Peyer's patch (tissue), 4 donors: Measurements from ENCODE around the gene CD47. TPM values are rescaled to one million over a fixed set of nuclear protein-coding genes. Genes with fewer than 3 reads are reported as not detected.

Source experiments
- DNase-seq, 3 donors: peaks; one replicate each; pipeline ENCODE4 v3.0.0-alpha.2; 2017 to 2019
- H3K27ac ChIP-seq, 4 donors: fragments of 200-600 bp; sonication (generic); one replicate each; pipeline ENCODE4 v1.5.1; 2016 to 2019
- H3K27me3 ChIP-seq, 2 donors: fragments of 200-600 bp; sonication (generic); one replicate each; pipeline ENCODE4 v1.5.1; 2019
- H3K36me3 ChIP-seq, 3 donors: fragments of 200-600 bp; sonication (generic); one replicate each; pipeline ENCODE4 v1.5.1; 2016 to 2019
- H3K4me1 ChIP-seq, 4 donors: fragments of 200-600 bp; sonication (generic); one replicate each; pipeline ENCODE4 v1.5.1; 2016 to 2019
- H3K4me3 ChIP-seq, 4 donors: fragments of 200-600 bp; sonication (generic); 1 replicate in 3 of 4; 2 replicates in 1 of 4; pipeline ENCODE4 v1.5.1; 2016 to 2019; ENCODE audit warnings: mild to moderate bottlenecking in 1 of 4
- H3K9me3 ChIP-seq, 4 donors: fragments of 200-600 bp; sonication (generic); one replicate each; pipeline ENCODE4 v1.5.1; 2016 to 2019; ENCODE audit warnings: mild to moderate bottlenecking in 1 of 4
- CTCF ChIP-seq, 6 experiments: fragments of 450-650 bp in 4 of 6; fragments of 200-600 bp in 2 of 6; sonication (generic) in 1 of 6; IDR thresholded peaks; one replicate each; pipeline ENCODE4 v1.5.1; 2017 to 2019; ENCODE audit warnings: antibody characterized with exemption in 6 of 6, mild to moderate bottlenecking in 3 of 6, moderate library complexity in 1 of 6
- POLR2A ChIP-seq, 2 donors: fragments of 450-650 bp; IDR thresholded peaks; one replicate each; pipeline ENCODE4 v1.5.1; 2017; ENCODE audit warnings: antibody characterized with exemption in 2 of 2, mild to moderate bottlenecking in 2 of 2, moderate library complexity in 2 of 2
- total RNA-seq, 4 donors: library from RNA; depleted of rRNA; stranded (reverse); fragments of >200 nt; gene quantifications; one replicate each; pipeline ENCODE4 v1.1.0, GENCODE V29; 2016

CD47 gene
- total RNA-seq, 4 donors from 2014 or later: 50.1 to 55.7 (median 52.7) TPM

- Histone ChIP-seq H3K9me3 (no peaks in the 10 kb centered on the region), H3K4me1 (no peaks in the 10 kb centered on the region), H3K4me3 (no peak overlapping the region), H3K27me3 (no peaks in the 10 kb centered on the region), H3K36me3 (no peaks in the 10 kb centered on the region), H3K27ac (no peak overlapping the region)
- DNase-seq: no peak
- no peak for TF ChIP-seq POLR2A (IDR thresholded peaks at IDR 0.05)
- no peak for TF ChIP-seq CTCF (IDR thresholded peaks at IDR 0.05)
Measured at GRCh38 chr3:108122276-108122675, 31.4 kb upstream of the CD47 start.

- Histone ChIP-seq H3K9me3 (no peaks in the 10 kb centered on the region), H3K4me1 (no peaks in the 10 kb centered on the region), H3K36me3 (no peaks in the 10 kb centered on the region), H3K27me3 (no peaks in the 10 kb centered on the region), H3K4me3 (no peak overlapping the region), H3K27ac (no peak overlapping the region)
- no peak for DNase-seq
- TF ChIP-seq POLR2A (IDR thresholded peaks at IDR 0.05) (no peak), CTCF (IDR thresholded peaks at IDR 0.05) (no peak)
Measured at GRCh38 chr3:108119398-108120104, 28.7 kb upstream of the CD47 start.

GRCh38 chr3:108118038-108118768, 27.4 kb upstream of the CD47 start:
- Histone ChIP-seq H3K27ac (no peak overlapping the region), H3K36me3 (no peaks in the 10 kb centered on the region), H3K27me3 (no peaks in the 10 kb centered on the region), H3K9me3 (no peaks in the 10 kb centered on the region), H3K4me1 (no peaks in the 10 kb centered on the region), H3K4me3 (no peak overlapping the region)
- TF ChIP-seq CTCF (IDR thresholded peaks at IDR 0.05): no peak
- no peak for TF ChIP-seq POLR2A (IDR thresholded peaks at IDR 0.05)
- DNase-seq: no peak

GRCh38 chr3:108117241-108117775, 26.5 kb upstream of the CD47 start:
- H3K9me3 ChIP-seq: no peaks in the 10 kb centered on the region
- H3K27me3 ChIP-seq: no peaks in the 10 kb centered on the region
- no peak for DNase-seq
- no peak overlapping the region for H3K27ac ChIP-seq
- no peak overlapping the region for H3K4me3 ChIP-seq
- no peak for TF ChIP-seq POLR2A (IDR thresholded peaks at IDR 0.05)
- no peaks in the 10 kb centered on the region for H3K4me1 ChIP-seq
- H3K36me3 ChIP-seq: no peaks in the 10 kb centered on the region

- no peak overlapping the region for H3K27ac ChIP-seq
- H3K4me3 ChIP-seq: no peak overlapping the region
- H3K36me3 ChIP-seq: no peaks in the 10 kb centered on the region
- DNase-seq: no peak
- no peaks in the 10 kb centered on the region for H3K4me1 ChIP-seq
- H3K27me3 ChIP-seq: no peaks in the 10 kb centered on the region
- H3K9me3 ChIP-seq: no peaks in the 10 kb centered on the region
- TF ChIP-seq POLR2A (IDR thresholded peaks at IDR 0.05) (no peak), CTCF (IDR thresholded peaks at IDR 0.05) (no peak)
Measured at GRCh38 chr3:108114423-108115065, 23.7 kb upstream of the CD47 start.

- no peaks in the 10 kb centered on the region for H3K27me3 ChIP-seq
- no peaks in the 10 kb centered on the region for H3K4me1 ChIP-seq
- no peak for DNase-seq
- H3K4me3 ChIP-seq: no peak overlapping the region
- TF ChIP-seq CTCF (IDR thresholded peaks at IDR 0.05) (no peak), POLR2A (IDR thresholded peaks at IDR 0.05) (no peak)
- H3K27ac ChIP-seq: no peak overlapping the region
- H3K36me3 ChIP-seq: no peaks in the 10 kb centered on the region
- H3K9me3 ChIP-seq: no peaks in the 10 kb centered on the region
Measured at GRCh38 chr3:108113975-108114374, 23.1 kb upstream of the CD47 start.
